ENCODE results near the gene KIF16B. TPM values are rescaled to one million over a fixed set of nuclear protein-coding genes. Genes with fewer than 3 reads are reported as not detected.

Gene KIF16B
- total RNA-seq, 1 experiment from 2014 or later: 16.6 TPM

- no TSS peak for BruUV-seq (replicated peaks)
- CTCF ChIA-PET: no interaction called here
These were observed 314.5 kb downstream of the KIF16B start for GRCh38 chr20:16258766-16259165.

GRCh38 chr20:16257813-16258430 lies 315.3 kb downstream of the KIF16B start:
- in situ Hi-C loops (cut with HindIII; ENCODE audit: low pct_unique_long_range_greater_than_20kb, low sequenced_read_pairs): no loop called here
- DNase-seq (ENCODE audit: low read depth, low spot score) (no peak), ATAC-seq (no peak)
- CTCF ChIA-PET: no interaction called here
- Histone ChIP-seq H3K4me1 (ENCODE audit: control insufficient read depth, insufficient read depth, low read length) (no peaks in the 10 kb centered on the region), H3K36me3 (ENCODE audit: control insufficient read depth, insufficient read depth, low read length) (no peaks in the 10 kb centered on the region), H3K9me3 (ENCODE audit: control insufficient read depth, insufficient read depth, low read depth, low read length) (no peaks in the 10 kb centered on the region), H3K27ac (ENCODE audit: low read length) (no peak overlapping the region), H3K27me3 (ENCODE audit: control insufficient read depth, insufficient read depth, low read length) (no peaks in the 10 kb centered on the region), H3K4me3 (ENCODE audit: low read depth in 2 of 2, low read length in 2 of 2) (no peak overlapping the region)
- BruUV-seq (replicated peaks): no TSS peak
- no peak for TF ChIP-seq POLR2AphosphoS5 (IDR thresholded peaks at IDR 0.05; ENCODE audit: low read depth, low read length)
- no peak for TF ChIP-seq TCF7L2 (IDR thresholded peaks at IDR 0.05; ENCODE audit: low read depth, low read length)
- TF ChIP-seq, protein P1, sequence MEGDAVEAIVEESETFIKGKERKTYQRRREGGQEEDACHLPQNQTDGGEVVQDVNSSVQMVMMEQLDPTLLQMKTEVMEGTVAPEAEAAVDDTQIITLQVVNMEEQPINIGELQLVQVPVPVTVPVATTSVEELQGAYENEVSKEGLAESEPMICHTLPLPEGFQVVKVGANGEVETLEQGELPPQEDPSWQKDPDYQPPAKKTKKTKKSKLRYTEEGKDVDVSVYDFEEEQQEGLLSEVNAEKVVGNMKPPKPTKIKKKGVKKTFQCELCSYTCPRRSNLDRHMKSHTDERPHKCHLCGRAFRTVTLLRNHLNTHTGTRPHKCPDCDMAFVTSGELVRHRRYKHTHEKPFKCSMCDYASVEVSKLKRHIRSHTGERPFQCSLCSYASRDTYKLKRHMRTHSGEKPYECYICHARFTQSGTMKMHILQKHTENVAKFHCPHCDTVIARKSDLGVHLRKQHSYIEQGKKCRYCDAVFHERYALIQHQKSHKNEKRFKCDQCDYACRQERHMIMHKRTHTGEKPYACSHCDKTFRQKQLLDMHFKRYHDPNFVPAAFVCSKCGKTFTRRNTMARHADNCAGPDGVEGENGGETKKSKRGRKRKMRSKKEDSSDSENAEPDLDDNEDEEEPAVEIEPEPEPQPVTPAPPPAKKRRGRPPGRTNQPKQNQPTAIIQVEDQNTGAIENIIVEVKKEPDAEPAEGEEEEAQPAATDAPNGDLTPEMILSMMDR (IDR thresholded peaks at IDR 0.05): no peak
- TF ChIP-seq, protein P2, sequence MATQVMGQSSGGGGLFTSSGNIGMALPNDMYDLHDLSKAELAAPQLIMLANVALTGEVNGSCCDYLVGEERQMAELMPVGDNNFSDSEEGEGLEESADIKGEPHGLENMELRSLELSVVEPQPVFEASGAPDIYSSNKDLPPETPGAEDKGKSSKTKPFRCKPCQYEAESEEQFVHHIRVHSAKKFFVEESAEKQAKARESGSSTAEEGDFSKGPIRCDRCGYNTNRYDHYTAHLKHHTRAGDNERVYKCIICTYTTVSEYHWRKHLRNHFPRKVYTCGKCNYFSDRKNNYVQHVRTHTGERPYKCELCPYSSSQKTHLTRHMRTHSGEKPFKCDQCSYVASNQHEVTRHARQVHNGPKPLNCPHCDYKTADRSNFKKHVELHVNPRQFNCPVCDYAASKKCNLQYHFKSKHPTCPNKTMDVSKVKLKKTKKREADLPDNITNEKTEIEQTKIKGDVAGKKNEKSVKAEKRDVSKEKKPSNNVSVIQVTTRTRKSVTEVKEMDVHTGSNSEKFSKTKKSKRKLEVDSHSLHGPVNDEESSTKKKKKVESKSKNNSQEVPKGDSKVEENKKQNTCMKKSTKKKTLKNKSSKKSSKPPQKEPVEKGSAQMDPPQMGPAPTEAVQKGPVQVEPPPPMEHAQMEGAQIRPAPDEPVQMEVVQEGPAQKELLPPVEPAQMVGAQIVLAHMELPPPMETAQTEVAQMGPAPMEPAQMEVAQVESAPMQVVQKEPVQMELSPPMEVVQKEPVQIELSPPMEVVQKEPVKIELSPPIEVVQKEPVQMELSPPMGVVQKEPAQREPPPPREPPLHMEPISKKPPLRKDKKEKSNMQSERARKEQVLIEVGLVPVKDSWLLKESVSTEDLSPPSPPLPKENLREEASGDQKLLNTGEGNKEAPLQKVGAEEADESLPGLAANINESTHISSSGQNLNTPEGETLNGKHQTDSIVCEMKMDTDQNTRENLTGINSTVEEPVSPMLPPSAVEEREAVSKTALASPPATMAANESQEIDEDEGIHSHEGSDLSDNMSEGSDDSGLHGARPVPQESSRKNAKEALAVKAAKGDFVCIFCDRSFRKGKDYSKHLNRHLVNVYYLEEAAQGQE (IDR thresholded peaks at IDR 0.05; ENCODE audit: insufficient read depth in 1 of 2, low read depth in 2 of 2, low read length in 1 of 2): no peak
- POLR2A ChIA-PET: no interaction called here
- intact Hi-C loops (cut with micrococcal nuclease; ENCODE audit: unreplicated experiment): no loop called here

More at GRCh38 chr20:16258766-16259165, 314.5 kb downstream of the KIF16B start:
- ATAC-seq (no peak), DNase-seq (ENCODE audit: low read depth, low spot score) (no peak)
- Histone ChIP-seq H3K4me1 (ENCODE audit: control insufficient read depth, insufficient read depth, low read length) (no peaks in the 10 kb centered on the region), H3K27ac (ENCODE audit: low read length) (no peak overlapping the region), H3K4me3 (ENCODE audit: low read depth in 2 of 2, low read length in 2 of 2) (no peak overlapping the region), H3K36me3 (ENCODE audit: control insufficient read depth, insufficient read depth, low read length) (no peaks in the 10 kb centered on the region), H3K27me3 (ENCODE audit: control insufficient read depth, insufficient read depth, low read length) (no peaks in the 10 kb centered on the region), H3K9me3 (ENCODE audit: control insufficient read depth, insufficient read depth, low read depth, low read length) (no peaks in the 10 kb centered on the region)
- intact Hi-C loops (cut with micrococcal nuclease; ENCODE audit: unreplicated experiment): no loop called here
- in situ Hi-C loops (cut with HindIII; ENCODE audit: low pct_unique_long_range_greater_than_20kb, low sequenced_read_pairs): no loop called here
- no peak for TF ChIP-seq POLR2AphosphoS5 (IDR thresholded peaks at IDR 0.05; ENCODE audit: low read depth, low read length)
- no peak for TF ChIP-seq SIN3A (IDR thresholded peaks at IDR 0.05; ENCODE audit: borderline replicate concordance, insufficient read depth, low read depth, low read length)
- TF ChIP-seq, protein P2 (IDR thresholded peaks at IDR 0.05; ENCODE audit: insufficient read depth in 1 of 2, low read depth in 2 of 2, low read length in 1 of 2): no peak
- TF ChIP-seq, protein P1 (IDR thresholded peaks at IDR 0.05): no peak
- TF ChIP-seq TCF7L2 (IDR thresholded peaks at IDR 0.05; ENCODE audit: low read depth, low read length): no peak
- POLR2A ChIA-PET: no interaction called here
